HCT116 (cell line): Measurements from ENCODE around the gene SNRPA1.

ENCODE experiments used
- EZH2 ChIP-seq: fragments of 200-600 bp; sonication (generic); IDR thresholded peaks from 2 replicates; pipeline ENCODE4 v1.6.1; 2017; ENCODE audit warnings: antibody characterized with exemption, mixed run types
- EZH2phosphoT487 ChIP-seq: fragments of 200-600 bp; IDR thresholded peaks from 2 replicates; pipeline ENCODE4 v1.6.1; 2018; ENCODE audit warnings: antibody characterized with exemption, borderline replicate concordance
- POLR2A ChIP-seq: IDR thresholded peaks from 2 replicates; pipeline ENCODE4 v1.7.0; 2011; ENCODE audit warnings: borderline replicate concordance; ENCODE audit not compliant: insufficient read depth, insufficient read length; ENCODE audit errors: extremely low read depth
- POLR2AphosphoS5 ChIP-seq: IDR thresholded peaks from 2 replicates; pipeline ENCODE4 v1.6.1; 2011; ENCODE audit warnings: mild to moderate bottlenecking, low read depth, low read length, moderate library complexity
- SRF ChIP-seq: IDR thresholded peaks from 2 replicates; pipeline ENCODE4 v1.6.1; 2012; ENCODE audit warnings: low read depth
- TF ChIP-seq, protein P1 (sequence below), 3 experiments: fragments of 200-600 bp in 1 of 3; sonication (generic) in 1 of 3; IDR thresholded peaks in 2 of 3; conservative IDR thresholded peaks in 1 of 3; 2 replicates each; pipeline ENCODE4 v1.5.1; 2012 to 2017; ENCODE audit warnings: low read depth in 2 of 3, low read length in 2 of 3, antibody characterized with exemption in 1 of 3, borderline replicate concordance in 1 of 3, control low read depth in 1 of 3, mild to moderate bottlenecking in 1 of 3, mixed read lengths in 1 of 3, mixed run types in 1 of 3, moderate library complexity in 1 of 3; ENCODE audit not compliant: insufficient read depth in 1 of 3

DNA sequence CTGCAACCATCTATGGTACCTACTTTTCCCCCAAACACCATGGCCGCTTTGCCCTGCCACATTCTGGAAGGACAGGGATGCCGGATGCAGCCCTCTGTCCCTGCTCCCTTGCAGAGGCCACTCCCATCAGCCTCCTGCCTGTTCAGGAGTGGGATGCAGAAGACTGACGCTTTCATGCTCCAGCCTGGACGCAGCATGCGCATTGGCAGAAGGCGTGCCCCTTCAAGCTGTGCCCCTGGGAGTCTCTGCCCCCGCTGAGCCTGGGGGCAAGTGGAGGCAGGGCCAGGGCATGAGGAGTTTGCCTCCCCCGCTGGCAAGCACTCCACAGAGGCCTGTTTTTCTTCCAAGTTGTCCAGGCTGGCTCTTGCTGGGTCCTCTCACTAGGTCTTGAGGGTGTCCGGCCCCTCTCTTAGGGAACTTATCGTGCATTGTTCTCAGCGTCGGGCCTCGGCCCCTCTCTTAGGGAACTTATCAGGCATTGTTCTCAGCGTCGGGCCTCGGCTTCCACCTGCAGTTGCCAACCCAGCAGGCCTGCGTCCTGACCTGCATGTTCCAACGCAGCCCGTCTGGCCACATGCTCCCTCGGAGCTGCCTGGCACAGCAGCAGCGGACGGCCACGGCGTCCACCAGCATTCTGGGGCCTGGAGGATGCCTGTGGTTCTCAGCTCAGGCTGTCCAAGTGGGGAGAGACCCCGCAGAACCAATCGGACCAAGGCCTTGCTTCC lies 14.6 kb upstream of the SNRPA1 start:
- TF ChIP-seq POLR2A, result no peak
- TF ChIP-seq, protein P1, sequence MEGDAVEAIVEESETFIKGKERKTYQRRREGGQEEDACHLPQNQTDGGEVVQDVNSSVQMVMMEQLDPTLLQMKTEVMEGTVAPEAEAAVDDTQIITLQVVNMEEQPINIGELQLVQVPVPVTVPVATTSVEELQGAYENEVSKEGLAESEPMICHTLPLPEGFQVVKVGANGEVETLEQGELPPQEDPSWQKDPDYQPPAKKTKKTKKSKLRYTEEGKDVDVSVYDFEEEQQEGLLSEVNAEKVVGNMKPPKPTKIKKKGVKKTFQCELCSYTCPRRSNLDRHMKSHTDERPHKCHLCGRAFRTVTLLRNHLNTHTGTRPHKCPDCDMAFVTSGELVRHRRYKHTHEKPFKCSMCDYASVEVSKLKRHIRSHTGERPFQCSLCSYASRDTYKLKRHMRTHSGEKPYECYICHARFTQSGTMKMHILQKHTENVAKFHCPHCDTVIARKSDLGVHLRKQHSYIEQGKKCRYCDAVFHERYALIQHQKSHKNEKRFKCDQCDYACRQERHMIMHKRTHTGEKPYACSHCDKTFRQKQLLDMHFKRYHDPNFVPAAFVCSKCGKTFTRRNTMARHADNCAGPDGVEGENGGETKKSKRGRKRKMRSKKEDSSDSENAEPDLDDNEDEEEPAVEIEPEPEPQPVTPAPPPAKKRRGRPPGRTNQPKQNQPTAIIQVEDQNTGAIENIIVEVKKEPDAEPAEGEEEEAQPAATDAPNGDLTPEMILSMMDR (IDR thresholded peaks at IDR 0.05 in 2 of 3, conservative IDR thresholded peaks at IDR 0.05 in 1 of 3; ENCODE audit: borderline replicate concordance in 1 of 3, insufficient read depth in 1 of 3, low read depth in 2 of 3, low read length in 2 of 3), result no peak
- no peak for TF ChIP-seq EZH2phosphoT487
- no peak for TF ChIP-seq POLR2AphosphoS5
- TF ChIP-seq SRF, result no peak
- no peak for TF ChIP-seq EZH2
